Astrocyte (in vitro differentiated cells and primary cell): Measurements from ENCODE around the gene BMP6.

ENCODE experiments used
- EZH2 ChIP-seq: IDR thresholded peaks from 2 replicates; pipeline ENCODE4 v1.6.1; 2012; ENCODE audit warnings: mild to moderate bottlenecking, low read length, inconsistent platforms; ENCODE audit not compliant: insufficient read depth
- TF ChIP-seq, protein P1 (sequence below): IDR thresholded peaks from 2 replicates; pipeline ENCODE4 v1.5.1; 2011; ENCODE audit warnings: low read depth, mild to moderate bottlenecking, inconsistent platforms, low read length, moderate library complexity; ENCODE audit not compliant: insufficient read depth

DNA sequence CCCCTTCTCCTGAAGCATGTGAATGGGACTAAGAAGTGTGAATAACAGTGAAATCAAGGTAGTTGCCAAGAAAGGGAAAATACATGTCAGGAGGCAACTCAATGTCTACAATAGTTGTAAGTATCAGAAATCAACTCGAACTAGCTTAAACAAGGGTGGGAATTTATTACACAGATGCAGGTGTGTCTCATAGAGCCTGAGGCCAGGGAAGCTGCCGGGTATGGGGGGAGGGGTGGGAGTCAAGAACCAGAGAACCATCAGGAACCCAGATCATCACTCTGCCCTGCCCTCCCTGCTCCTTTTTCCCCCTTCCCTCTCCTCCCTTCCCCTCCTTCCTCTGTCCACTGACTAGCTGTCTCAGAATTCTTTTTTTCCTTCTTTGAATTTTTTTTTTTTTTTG lies 34.9 kb upstream of the BMP6 start:
- TF ChIP-seq, protein P1, sequence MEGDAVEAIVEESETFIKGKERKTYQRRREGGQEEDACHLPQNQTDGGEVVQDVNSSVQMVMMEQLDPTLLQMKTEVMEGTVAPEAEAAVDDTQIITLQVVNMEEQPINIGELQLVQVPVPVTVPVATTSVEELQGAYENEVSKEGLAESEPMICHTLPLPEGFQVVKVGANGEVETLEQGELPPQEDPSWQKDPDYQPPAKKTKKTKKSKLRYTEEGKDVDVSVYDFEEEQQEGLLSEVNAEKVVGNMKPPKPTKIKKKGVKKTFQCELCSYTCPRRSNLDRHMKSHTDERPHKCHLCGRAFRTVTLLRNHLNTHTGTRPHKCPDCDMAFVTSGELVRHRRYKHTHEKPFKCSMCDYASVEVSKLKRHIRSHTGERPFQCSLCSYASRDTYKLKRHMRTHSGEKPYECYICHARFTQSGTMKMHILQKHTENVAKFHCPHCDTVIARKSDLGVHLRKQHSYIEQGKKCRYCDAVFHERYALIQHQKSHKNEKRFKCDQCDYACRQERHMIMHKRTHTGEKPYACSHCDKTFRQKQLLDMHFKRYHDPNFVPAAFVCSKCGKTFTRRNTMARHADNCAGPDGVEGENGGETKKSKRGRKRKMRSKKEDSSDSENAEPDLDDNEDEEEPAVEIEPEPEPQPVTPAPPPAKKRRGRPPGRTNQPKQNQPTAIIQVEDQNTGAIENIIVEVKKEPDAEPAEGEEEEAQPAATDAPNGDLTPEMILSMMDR, result no peak
- no peak for TF ChIP-seq EZH2
